NCI-H446 (cell line): Measurements from ENCODE around the gene SPOCD1.

Experiments
- DNase-seq, 2 experiments: peaks; one replicate each; lab custom pipeline; 2025; lab: John Stamatoyannopoulos, UW

The SPOCD1 gene

DNA sequence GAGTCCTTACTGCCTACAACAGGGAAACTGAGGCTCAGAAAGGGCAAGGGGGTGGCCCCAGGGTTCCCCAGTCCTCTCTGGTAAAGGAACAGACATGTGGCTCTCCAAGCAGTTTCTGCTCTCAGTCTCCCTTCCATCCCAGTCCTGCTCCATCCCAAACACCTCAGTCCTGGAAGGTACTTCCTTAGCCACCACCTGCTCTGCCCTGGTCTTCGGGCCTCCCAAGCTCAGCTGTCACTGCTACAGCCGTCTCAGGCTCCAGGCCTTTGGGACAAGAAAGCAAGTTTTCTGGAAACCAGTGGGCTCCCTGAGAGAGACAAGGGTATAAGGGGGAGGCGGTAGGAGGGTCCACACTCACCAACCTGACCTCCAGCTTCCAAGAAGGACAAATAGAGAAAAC lies 28.6 kb downstream of the SPOCD1 start:
- DNase-seq = no peak

DNA sequence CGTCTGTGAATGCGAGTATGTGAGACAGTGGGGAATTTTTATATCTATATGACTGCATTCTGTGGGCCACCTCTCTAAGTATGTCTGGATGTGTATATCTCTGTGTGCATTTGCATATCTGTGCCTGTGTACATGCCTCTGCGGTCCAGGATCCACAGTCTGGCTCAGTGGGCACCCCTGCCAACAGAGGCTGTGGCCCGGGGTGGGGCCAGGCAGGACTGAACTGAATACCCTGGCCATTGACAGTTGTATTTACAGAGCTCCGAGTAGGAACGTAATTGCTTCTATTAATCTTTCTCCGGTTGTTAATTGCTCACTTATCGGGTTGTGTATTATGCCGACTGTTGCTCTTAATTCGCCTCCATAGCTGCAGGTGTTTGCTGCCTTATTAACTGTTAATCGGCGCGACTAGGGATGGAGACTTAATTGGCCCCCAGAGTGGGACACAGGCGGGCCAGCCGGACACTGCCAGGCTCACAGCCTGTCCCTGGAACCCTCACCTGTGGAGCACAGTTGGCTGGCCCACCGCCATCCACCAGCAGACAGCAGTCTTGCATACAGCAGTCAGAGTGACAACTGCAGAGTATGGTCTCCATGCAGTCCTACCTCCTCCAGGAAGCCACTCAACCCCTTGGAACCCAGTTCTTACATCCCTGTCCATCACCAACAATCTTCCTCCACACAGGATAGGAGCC lies 29.3 kb downstream of the SPOCD1 start:
- DNase-seq = no peak

DNA sequence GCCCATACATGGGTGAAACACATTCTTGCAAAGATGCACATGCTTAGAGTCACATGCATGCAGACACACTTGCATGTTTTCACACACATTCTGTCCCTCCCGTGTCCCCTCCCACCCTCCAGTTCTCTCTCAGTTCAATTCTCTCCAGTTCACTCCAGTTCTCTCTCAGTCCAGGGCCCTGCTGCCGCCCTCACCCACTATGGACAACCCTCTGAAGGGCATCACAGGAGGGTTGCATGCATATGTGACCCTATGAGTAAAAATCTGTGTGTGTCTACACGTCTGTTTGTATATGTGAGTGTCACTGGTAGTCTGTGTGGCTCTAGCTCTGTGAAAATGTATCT lies 29.9 kb downstream of the SPOCD1 start:
- DNase-seq = no peak

DNA sequence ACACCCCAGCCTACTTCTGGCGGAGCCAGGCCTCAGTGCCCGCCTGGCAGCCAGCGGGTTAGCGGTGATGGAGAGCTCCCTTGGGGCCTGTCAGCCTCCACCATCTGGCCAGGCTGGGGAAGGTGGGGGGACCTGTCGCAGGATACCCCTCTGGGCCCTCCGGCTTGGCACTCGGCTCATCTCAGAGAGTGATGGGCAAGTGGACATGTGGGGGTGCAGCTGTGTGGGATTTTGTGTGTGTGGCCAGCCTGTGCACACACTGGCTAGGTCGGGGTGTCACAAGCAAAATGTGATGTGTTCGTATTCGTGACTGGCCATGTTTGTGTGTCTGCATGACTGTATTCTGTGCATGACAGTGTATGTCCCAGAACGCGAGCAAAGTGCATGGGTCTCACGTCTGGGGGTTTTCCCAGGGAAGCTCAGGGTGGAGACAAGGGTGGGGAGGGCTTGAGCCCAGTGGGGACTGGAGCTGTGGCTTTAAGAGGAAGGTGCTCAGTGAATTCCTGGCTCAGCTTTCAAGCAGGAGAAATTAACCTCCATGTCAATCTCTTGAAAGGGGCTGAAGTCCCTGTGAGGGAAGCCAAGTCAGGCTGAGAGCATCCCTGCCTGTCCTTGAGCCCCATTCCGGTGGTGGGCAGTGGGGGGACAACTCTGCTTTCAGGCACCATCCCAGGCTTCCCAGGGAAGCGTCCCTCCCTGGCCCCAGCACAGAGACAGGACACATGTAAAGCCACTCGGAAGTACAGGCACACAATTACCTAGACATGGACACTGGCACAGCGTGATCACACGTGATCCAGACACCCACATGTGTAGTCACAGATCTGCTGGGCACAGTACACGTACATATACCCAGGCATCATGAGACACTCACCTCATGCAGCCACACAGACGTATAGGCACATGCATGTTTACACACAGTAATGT lies 30.5 kb downstream of the SPOCD1 start:
- DNase-seq = peak in 1 of 2 experiments; percentile 70

DNA sequence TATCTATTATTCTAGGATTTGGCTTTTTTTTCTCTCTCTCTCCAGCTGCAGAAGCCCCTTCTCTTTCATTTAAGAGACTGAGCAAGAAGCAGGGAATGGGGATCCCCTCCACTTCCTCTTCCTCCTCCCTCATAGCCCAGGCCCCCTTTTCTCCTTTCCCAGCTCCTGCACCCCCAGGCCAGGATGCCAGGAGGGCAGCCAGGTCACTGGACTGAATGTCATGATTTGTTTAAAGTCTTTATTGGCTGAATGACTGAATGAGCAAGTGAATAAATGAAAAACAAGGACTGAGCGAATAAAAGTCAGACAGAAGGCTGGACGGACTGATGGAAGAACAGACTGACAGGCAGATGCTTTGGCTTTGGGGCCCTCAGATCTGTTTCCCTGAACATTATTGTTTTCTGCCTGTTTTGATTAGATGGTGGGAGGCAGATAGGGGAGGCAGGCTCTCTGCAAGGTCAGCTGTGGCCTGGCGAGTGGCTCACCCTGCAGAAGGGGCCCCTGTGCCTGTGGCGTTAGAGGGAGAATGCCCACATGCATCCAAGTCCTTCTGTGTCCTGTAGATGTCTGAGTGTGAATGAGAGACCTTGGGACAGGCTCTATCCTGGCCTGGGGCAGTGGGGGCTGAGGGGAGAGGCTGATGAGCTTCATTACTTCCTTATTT lies 31.3 kb downstream of the SPOCD1 start:
- no peak for DNase-seq

DNA sequence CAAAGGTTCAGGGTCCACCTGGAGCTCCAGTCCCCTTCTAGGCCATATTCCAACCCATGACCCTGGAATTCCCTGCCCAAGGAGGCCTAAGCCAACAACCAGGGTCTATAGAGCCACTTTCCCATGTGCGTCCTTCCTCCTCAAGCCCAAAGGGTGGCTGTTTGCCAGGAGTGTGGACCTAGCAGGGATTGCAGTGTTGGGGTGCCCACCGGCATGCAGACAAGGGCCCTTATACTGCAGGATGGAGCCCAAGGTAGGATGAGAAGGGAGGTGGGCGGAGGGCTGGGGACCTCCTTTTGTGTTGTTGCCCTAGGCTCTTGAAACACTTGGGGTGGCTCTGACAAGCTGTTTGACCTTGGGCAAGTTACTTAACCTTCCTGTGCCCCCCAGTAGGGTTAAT lies 32.0 kb downstream of the SPOCD1 start:
- no peak for DNase-seq

DNA sequence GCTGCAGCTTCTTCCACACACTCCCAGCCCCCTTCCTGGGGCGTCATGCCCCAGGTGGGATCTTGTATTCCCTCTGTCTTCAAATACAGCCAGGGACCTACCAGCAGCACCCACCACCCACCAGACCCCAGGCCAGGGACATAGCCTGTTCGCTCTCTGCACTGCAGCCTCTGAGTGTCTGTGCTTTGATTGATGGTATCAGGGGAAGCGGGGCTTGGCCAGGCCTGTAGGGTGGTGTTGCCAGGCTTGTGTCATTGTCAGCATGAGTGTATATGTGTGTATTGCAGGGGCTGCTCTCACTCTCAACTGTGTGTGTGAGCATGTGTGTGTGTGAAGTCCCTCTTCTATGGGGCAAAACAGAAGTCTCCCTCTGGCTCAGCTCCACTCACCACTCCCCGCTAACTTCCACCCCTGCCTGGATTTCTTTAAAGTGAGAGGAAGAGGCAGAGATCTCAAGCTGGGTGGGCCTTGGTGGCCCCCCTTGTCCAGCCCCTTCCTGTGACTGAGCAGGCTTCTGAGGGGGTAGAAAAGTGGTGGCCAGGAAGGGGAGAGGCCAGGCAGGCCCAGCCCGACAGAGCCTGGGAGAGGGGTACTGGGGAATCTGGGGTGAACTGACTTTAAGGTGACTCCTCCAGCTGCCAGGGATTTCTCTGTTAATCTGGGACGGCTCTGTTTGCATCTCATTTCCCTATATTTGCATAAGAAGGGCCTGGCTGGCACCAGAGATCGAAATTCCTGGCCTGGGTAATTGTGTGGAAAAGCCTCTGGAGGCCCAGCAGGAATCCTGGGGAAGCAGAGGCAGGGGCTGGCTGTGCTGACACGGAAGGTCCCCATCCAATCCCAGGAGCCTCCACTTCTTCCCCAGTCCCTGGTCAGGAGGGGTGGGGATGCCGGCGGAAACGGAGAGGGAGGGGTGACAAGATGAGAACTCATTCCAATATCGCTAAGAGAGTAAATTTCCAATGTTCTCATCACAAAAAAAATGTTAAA lies 33.1 kb downstream of the SPOCD1 start:
- DNase-seq = peak; percentile 35 to 44

DNA sequence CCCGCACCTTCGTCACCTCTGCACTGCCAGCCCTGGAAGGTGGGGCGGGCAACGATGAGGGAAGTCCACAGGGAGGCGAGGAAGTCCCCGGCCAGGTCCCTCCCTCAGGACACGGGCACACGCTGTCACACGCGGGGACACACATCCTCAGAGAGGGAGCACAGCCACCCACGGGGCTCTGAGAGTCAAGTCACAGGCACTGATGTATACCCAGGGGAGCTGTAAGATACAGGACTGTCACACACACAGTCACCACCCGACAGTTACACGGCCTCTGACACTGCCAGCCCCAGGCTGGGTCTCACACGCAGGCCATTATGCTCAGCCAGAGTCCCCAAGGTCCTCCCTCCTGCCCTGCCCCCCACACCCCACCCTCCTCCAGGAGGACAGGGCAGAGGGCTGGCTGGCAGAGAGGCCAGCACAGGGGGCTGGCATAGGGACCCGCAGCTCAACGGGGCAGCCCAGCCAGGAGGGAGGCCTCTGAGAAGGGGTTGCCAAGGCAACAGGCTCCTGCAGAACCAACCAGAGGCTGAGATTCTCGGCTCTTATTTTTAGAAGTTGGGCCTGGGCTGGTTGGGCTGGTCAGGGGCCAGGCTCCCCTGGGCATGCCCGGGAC lies 34.0 kb downstream of the SPOCD1 start:
- DNase-seq = peak in 1 of 2 experiments; percentile 63

DNA sequence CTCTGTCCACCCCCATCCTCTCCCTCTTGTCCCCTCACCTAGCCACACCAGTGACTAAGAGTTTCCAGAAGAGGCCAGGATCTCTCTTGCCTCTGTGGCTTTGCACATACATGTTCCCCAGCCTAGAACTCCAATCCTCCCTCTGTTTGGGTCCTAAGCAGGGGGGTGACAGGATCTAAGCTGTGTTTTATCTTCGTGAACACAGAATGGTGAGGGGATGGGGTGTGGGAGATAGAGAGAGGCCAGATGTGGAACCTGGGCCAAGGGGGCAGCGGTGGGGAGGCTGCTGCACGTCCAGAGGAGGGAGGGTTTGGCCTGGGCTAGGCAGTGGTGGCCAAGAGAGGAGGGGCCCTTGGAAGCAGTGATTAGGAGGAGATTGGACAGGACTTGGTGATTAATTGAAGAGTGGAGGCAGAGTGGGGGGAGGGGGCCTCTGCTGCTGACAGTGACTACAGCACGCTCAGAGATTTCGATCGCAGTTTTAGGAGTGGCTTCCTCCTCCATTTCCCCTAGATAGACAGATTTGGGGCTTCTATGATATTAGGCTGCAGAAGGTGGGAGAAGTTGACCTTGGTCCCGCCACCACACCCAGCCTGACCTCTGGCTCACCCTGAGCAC lies 34.6 kb downstream of the SPOCD1 start:
- DNase-seq = no peak

DNA sequence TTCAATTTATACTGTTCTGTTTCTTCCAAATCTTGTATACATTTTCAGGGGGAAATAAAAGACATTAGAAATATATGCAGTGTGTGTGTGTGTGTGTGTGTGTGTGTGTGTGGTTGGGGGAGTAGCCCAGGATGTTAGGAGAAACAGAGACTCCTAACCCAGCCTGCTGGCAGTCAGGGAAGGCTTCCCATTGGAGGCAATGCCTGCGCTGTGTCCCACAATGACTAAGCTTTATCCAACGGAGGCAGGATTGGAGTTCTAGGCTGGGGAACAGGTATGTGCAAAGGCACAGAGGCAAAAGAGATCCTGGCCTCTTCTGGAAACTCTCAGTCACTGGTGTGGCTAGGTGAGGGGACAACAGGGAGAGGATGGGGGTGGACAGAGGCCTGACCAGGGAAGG lies 35.2 kb downstream of the SPOCD1 start:
- no peak for DNase-seq

DNA sequence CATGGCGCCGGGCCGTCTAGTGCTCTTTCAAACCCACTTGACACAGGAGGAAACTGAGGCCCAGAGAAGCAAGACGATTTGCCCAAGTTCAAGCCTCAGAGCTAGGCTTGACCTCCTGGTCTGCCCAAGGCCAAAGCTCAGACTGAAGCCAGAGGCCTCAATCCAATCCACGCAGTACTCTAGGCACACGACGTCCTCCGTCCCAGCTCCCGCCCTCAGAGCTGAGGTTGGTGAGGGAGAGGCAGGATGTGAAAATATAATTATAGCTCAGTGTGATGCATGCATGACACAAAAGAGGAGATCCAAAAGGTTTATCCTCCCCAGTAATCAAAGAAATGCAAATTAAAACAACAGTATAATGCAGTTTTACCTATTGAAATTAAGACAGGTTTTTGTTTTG lies 36.1 kb downstream of the SPOCD1 start:
- no peak for DNase-seq

DNA sequence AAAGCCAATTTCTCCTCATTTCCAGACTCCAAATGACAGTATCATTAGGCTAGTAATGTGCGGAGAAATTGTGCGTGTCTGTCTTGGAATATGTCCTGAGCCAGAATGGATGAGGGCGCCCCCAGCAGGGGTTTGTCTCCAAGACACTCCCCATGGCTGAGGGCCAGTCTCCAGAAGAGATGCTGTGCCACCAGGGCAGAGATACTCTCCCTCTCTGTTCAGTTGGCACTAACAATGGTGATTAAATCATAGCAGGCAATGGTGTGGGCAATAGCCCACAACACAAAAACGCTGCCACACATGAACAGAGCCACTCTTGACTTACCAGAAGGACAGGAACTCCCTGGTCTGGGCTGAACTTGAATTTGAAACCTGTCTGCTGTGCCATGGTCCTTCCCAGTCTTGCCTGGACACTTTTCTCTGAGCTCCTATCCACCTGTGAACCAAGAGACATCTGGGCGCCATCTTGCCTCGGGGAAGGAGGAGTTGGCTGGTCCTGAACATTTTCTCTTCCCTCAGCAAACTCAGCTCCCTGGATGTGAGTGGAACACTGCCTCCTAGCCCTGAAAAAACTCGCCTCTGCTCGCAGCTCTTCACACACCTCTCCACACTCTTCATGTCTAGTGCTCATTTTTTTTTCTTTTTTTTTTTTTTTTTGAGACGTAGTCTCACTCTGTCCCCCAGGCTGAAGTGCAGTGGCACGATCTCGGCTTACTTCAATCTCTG lies 36.9 kb downstream of the SPOCD1 start:
- no peak for DNase-seq

DNA sequence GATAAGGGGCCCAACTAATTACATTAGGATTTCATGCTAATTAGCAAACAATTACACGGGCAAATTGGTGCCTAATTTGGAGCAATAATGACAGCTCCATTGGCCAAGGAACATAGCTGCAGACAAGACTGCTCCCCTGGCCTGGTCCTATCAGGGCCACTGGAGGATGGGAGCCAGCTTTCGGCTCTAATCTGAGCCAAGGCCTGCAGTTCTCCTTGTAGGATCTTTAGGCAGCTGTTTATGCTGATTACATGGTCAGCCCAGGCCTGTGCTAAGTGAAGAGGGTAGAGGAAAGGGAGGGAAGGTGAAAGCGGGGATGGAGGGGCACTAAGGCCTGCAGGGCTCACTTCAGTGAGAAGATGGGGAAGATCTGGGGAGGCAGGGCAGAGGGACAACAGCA lies 39.3 kb downstream of the SPOCD1 start:
- DNase-seq = no peak

DNA sequence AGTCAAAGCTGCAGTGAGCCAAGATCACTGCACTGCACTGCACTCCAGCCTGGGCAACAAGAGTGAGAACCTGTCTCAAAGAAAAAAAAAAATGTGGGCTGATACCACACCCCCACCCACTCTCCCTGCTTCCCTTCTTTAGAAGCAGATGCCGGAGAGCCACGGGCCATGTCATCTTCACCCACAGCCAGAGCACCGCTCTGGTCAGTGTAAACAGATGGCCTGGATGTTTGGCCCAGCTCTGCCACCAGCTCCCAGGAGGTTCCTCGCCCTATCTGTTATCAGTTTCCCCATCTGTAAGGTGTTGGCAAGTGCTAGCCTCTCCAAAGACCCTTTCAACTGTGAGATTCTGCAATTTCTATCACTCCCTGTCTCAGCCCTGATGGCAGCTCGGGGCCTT lies 39.8 kb downstream of the SPOCD1 start:
- no peak for DNase-seq

DNA sequence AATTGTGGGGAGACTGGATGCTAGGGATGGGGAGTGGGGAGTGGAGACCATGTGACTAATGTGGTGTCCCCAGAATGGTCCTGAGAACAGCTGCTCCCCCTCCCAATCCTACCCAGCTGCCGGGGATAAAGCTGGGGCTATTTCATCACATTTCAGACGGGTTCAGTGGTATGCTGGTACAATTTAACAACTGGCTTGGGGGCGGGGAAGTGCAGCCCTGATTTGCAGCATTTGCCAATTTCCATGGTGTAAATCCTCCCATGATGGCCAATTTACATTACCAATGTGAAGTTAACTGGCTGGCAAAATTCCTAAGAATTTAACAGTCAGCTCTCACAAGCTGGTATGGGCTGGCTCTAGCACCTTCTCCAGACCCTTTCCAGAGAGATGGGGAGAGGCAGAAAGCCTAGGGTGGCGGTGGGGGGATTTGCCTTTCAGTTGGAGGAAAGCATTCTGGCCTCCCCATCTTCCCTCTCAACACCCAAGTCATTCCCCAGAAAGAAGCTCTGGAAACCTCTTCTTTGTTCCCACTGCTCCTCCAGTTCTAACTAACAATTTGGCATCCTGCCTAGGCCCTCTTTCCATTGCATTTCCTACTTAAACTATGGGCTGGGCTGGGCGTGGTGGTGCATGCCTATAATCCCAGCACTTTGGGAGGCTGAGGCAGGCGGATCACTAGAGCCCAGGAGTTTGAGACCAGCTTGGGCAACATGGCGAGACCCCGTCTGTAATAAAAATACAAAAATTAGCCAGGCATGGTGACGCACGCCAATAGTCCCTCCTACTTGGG lies 40.4 kb downstream of the SPOCD1 start:
- DNase-seq = peak; percentile 40 to 78

DNA sequence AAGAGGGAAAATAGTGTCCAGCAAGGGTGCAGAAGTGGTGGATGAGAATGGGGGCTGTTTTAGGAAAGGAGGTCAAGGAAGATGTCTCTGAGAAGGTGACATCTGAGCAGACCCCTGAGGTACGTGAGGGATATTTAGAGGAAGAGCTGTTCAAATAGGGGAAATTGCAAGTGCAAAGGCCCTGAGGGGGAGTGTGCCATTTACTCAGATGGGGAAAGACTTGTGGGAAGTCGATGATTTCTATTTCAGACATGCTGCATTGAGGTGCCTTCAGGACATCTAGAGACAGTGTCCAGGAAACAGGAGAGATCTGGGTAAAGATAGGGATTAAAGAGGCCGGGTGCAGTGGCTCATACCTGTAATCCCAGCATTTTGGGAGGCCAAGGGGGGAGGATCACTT lies 41.3 kb downstream of the SPOCD1 start:
- no peak for DNase-seq

DNA sequence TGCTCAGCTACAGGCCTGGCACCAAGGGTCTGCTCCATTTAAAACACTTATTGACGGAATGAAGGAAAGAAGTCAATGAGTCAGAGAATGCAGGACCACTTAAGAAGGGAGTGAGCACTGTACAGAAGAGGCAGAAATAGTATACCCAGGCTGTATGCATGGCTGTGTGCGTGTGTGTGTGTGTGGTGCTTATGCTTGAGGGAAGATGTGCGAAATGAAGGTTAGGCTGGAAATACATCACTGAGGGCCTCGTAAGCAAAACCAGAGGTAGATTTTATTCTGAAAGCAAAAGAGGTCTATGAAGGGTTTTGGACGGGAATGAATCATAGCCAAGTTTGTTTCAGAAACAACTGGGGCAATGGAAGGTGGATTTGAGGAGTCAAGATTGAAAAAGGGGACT lies 42.0 kb downstream of the SPOCD1 start:
- DNase-seq = no peak

DNA sequence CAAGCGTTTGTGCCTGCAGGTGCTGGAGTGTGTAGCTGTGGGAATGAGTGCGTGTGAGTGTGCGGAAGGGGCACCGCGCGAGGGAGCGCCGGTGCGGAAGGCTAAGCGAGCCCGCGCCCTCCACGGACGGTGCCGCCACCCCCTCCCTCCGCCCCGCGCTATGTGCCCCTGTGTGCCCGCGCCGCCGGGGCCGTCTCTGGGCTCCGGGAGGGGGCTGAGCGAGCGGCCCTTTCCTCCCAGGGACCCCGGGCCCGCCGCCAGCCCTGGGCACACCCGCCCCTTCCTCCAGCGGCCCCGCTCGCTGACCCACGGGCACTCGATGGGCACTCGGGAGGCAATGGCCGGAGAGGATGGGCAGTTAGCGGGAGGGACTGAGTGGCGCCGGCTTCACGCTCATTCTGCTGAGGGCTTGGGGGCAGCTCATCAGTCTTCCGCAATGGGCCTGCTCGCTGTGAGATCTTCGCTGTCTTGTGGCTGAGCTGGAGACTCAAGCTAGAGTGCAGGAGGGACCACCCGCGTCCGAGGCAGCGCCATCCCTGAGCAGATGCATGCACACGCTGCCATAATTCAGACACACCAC lies 43.1 kb downstream of the SPOCD1 start:
- DNase-seq = no peak
